HepG2 (cell line): Measurements from ENCODE around the gene CGB3. TPM values are rescaled to one million over a fixed set of nuclear protein-coding genes. Genes with fewer than 3 reads are reported as not detected.

ENCODE experiments used
- ATF6 ChIP-seq: sonication (generic); formaldehyde crosslinking; conservative IDR thresholded peaks from 2 replicates; pipeline ENCODE4 v1.4.0; 2020; ENCODE audit warnings: missing genetic modification reagents
- CBX5 ChIP-seq: sonication (generic); formaldehyde crosslinking; IDR thresholded peaks from 2 replicates; pipeline ENCODE4 v1.4.0; 2020; ENCODE audit warnings: missing genetic modification reagents, borderline replicate concordance
- DBP ChIP-seq: sonication (generic); formaldehyde crosslinking; IDR thresholded peaks from 2 replicates; pipeline ENCODE4 v1.4.0; 2020; ENCODE audit warnings: missing genetic modification reagents; ENCODE audit errors: not compliant biosample characterization
- EP300 ChIP-seq, 3 experiments: sonication (generic) in 1 of 3; formaldehyde crosslinking in 1 of 3; IDR thresholded peaks; 2 replicates each; pipeline versions ENCODE4 v1.5.1 to v1.6.1; 2011 to 2020; ENCODE audit warnings: low read depth in 2 of 3, low read length in 2 of 3, borderline replicate concordance in 1 of 3, improper control_type of control experiment in 1 of 3, mild to moderate bottlenecking in 1 of 3, missing genetic modification reagents in 1 of 3, moderate library complexity in 1 of 3
- GABPA ChIP-seq, 2 experiments: IDR thresholded peaks; 2 replicates each; pipeline ENCODE4 v1.6.1; 2011 to 2016; ENCODE audit warnings: low read depth in 2 of 2, low read length in 1 of 2, missing biosample characterization in 1 of 2, missing genetic modification characterization in 1 of 2
- HOXA7 ChIP-seq: sonication (generic); formaldehyde crosslinking; IDR thresholded peaks from 2 replicates; pipeline ENCODE4 v1.8.1; 2022; ENCODE audit warnings: mild to moderate bottlenecking, missing genetic modification reagents, moderate library complexity
- KAT2B ChIP-seq: fragments of 150-350 bp; IDR thresholded peaks from 2 replicates; pipeline ENCODE4 v1.6.1; 2014; ENCODE audit warnings: low read depth, low read length, borderline replicate concordance
- MAZ ChIP-seq, 2 experiments: sonication (generic) in 1 of 2; formaldehyde crosslinking in 1 of 2; IDR thresholded peaks; 2 replicates each; pipeline versions ENCODE4 v1.5.0 to v1.6.1; 2012 to 2020; ENCODE audit warnings: low read depth in 2 of 2, mild to moderate bottlenecking in 2 of 2, borderline replicate concordance in 1 of 2, improper control_type of control experiment in 1 of 2, low read length in 1 of 2, missing genetic modification reagents in 1 of 2, moderate library complexity in 1 of 2
- NR2C2 ChIP-seq: sonication (generic); formaldehyde crosslinking; IDR thresholded peaks from 2 replicates; pipeline ENCODE4 v1.4.0; 2020; ENCODE audit warnings: missing genetic modification reagents, mild to moderate bottlenecking, moderate library complexity, borderline replicate concordance
- ONECUT2 ChIP-seq: sonication (generic); formaldehyde crosslinking; IDR thresholded peaks from 2 replicates; pipeline ENCODE4 v1.4.0; 2020; ENCODE audit warnings: missing genetic modification reagents
- PATZ1 ChIP-seq: sonication (generic); formaldehyde crosslinking; IDR thresholded peaks from 2 replicates; pipeline ENCODE4 v1.4.0; 2020; ENCODE audit warnings: missing genetic modification reagents
- PRMT3 ChIP-seq: sonication (generic); formaldehyde crosslinking; IDR thresholded peaks from 2 replicates; pipeline ENCODE4 v1.8.1; 2022; ENCODE audit warnings: low read depth, mild to moderate bottlenecking, moderate library complexity, missing genetic modification reagents, borderline replicate concordance
- TEAD3 ChIP-seq: optimal IDR thresholded peaks from 2 replicates; pipeline ENCODE3; 2016; ENCODE audit warnings: borderline replicate concordance
- TEF ChIP-seq: sonication (generic); formaldehyde crosslinking; IDR thresholded peaks from 2 replicates; pipeline ENCODE4 v1.5.0; 2020; ENCODE audit warnings: missing genetic modification reagents
- ZBTB1 ChIP-seq: sonication (generic); formaldehyde crosslinking; IDR thresholded peaks from 2 replicates; pipeline ENCODE4 v1.4.0; 2020; ENCODE audit warnings: missing genetic modification reagents, borderline replicate concordance
- ZBTB38 ChIP-seq: sonication (generic); formaldehyde crosslinking; IDR thresholded peaks from 2 replicates; pipeline ENCODE4 v1.5.1; 2020; ENCODE audit warnings: mild to moderate bottlenecking, missing genetic modification reagents
- ZFX ChIP-seq: sonication (generic); formaldehyde crosslinking; IDR thresholded peaks from 2 replicates; pipeline ENCODE4 v1.4.0; 2020; ENCODE audit warnings: mild to moderate bottlenecking, low read depth, missing genetic modification reagents, moderate library complexity
- ZNF275 ChIP-seq: sonication (generic); formaldehyde crosslinking; IDR thresholded peaks from 2 replicates; pipeline ENCODE4 v1.8.0; 2022; ENCODE audit warnings: missing genetic modification reagents, mild to moderate bottlenecking, inconsistent platforms, borderline replicate concordance
- ZNF629 ChIP-seq: sonication (generic); formaldehyde crosslinking; conservative IDR thresholded peaks from 2 replicates; pipeline ENCODE4 v1.5.0; 2020; ENCODE audit warnings: missing genetic modification reagents
- ZNF782 ChIP-seq: sonication (generic); formaldehyde crosslinking; IDR thresholded peaks from 2 replicates; pipeline ENCODE4 v1.4.0; 2020; ENCODE audit warnings: missing genetic modification reagents, mild to moderate bottlenecking, borderline replicate concordance
- polyA plus RNA-seq, 8 experiments: library from polyadenylated mRNA; depleted of rRNA in 3 of 8; stranded (reverse) in 7 of 8; unstranded in 1 of 8; fragments of >200 nt; fragmentation: Illumina TruSeq in 4 of 8; extraction: Trizol in 4 of 8; gene quantifications; 2 replicates each; pipeline versions ENCODE4 v1.2.1 to v1.2.3, GENCODE V29; 2011 to 2016; ENCODE audit warnings: low read depth in 4 of 8, missing spikeins in 1 of 8, mixed read lengths in 1 of 8; ENCODE audit not compliant: insufficient read depth in 1 of 8
- total RNA-seq, 5 experiments: library from RNA; depleted of rRNA; stranded (reverse); fragments of >200 nt; fragmentation: Illumina TruSeq; extraction: Trizol; gene quantifications; 2 replicates each; pipeline ENCODE4 v1.2.3, GENCODE V29; 2016; ENCODE audit warnings: low read depth in 1 of 5

The CGB3 gene
- total and polyA plus RNA-seq, 2 of the 13 experiments (the other 11 are each of a cell fraction or from before 2014, with no cell fraction given): not detected

- TF ChIP-seq PRMT3 (CRISPR knock-in tag) (no peak), HOXA7 (CRISPR knock-in tag) (no peak), NR2C2 (CRISPR knock-in tag) (peak; percentile 34; the same call in 1 of the 2 replicates), ONECUT2 (CRISPR knock-in tag) (no peak), ATF6 (CRISPR knock-in tag) (no peak), GABPA (IDR thresholded peaks at IDR 0.05; ENCODE audit: low read depth, low read length) (peak; percentile 9; the same call in 1 of the 2 replicates), GABPA (CRISPR knock-in tag; IDR thresholded peaks at IDR 0.05; ENCODE audit: low read depth) (peak; percentile 81), ZFX (CRISPR knock-in tag) (no peak), KAT2B (no peak), EP300 (IDR thresholded peaks at IDR 0.05; ENCODE audit: low read depth in 2 of 2, low read length in 2 of 2) (no peak), EP300 (CRISPR knock-in tag; IDR thresholded peaks at IDR 0.05; ENCODE audit: borderline replicate concordance) (no peak), TEF (no peak), ZNF629 (CRISPR knock-in tag) (no peak), ZBTB1 (CRISPR knock-in tag) (no peak), PATZ1 (CRISPR knock-in tag) (no peak), TEAD3 (CRISPR knock-in tag) (no peak), ZNF782 (CRISPR knock-in tag) (no peak), ZNF275 (CRISPR knock-in tag) (no peak), MAZ (IDR thresholded peaks at IDR 0.05; ENCODE audit: borderline replicate concordance, low read depth, low read length) (no peak), MAZ (CRISPR knock-in tag; IDR thresholded peaks at IDR 0.05; ENCODE audit: low read depth) (no peak), CBX5 (CRISPR knock-in tag) (no peak), DBP (CRISPR knock-in tag) (no peak), ZBTB38 (CRISPR knock-in tag) (no peak)
These were observed 47.9 kb downstream of the CGB3 start (continued) for GRCh38 chr19:48975947-48976847.
